HEK293 (cell line): Measurements from ENCODE around the gene MEF2C.
A peak's percentile ranks its signal among the peaks of the same experiment; 100 is the strongest.

Experiments used
- GLIS2 ChIP-seq: fragments of 450-650 bp; formaldehyde crosslinking; IDR thresholded peaks from 2 replicates; pipeline ENCODE4 v1.5.1; 2016; ENCODE audit warnings: missing biosample characterization, missing genetic modification characterization
- HOXA7 ChIP-seq: sonication (generic); formaldehyde crosslinking; IDR thresholded peaks from 2 replicates; pipeline ENCODE4 v1.8.1; 2022; ENCODE audit warnings: missing genetic modification reagents, borderline replicate concordance
- HOXC10 ChIP-seq: sonication (generic); formaldehyde crosslinking; IDR thresholded peaks from 2 replicates; pipeline ENCODE4 v1.8.1; 2023; ENCODE audit warnings: mild to moderate bottlenecking, missing genetic modification reagents
- INSM2 ChIP-seq: fragments of 450-650 bp; formaldehyde crosslinking; IDR thresholded peaks from 2 replicates; pipeline ENCODE4 v1.5.1; 2016; ENCODE audit warnings: missing biosample characterization, missing genetic modification characterization
- KLF16 ChIP-seq: fragments of 450-650 bp; formaldehyde crosslinking; IDR thresholded peaks from 2 replicates; pipeline ENCODE4 v1.5.1; 2017; ENCODE audit warnings: missing biosample characterization, missing genetic modification characterization
- KLF8 ChIP-seq: fragments of 450-650 bp; formaldehyde crosslinking; IDR thresholded peaks from 2 replicates; pipeline ENCODE4 v1.5.1; 2016; ENCODE audit warnings: missing biosample characterization, missing genetic modification characterization
- OSR2 ChIP-seq: fragments of 450-650 bp; formaldehyde crosslinking; IDR thresholded peaks from 2 replicates; pipeline ENCODE4 v1.5.1; 2016; ENCODE audit warnings: missing biosample characterization, missing genetic modification characterization
- SCRT1 ChIP-seq: fragments of 450-650 bp; formaldehyde crosslinking; IDR thresholded peaks from 2 replicates; pipeline ENCODE4 v1.5.1; 2016; ENCODE audit warnings: missing biosample characterization, missing genetic modification characterization, borderline replicate concordance
- SETDB1 ChIP-seq: IDR thresholded peaks from one replicate; pipeline ENCODE4 v1.6.1; 2017; ENCODE audit warnings: mild to moderate bottlenecking, low read length, moderate library complexity, mixed read lengths; ENCODE audit not compliant: insufficient read length
- TRIM28 ChIP-seq: IDR thresholded peaks from 2 replicates; pipeline ENCODE4 v1.6.1; 2011; ENCODE audit warnings: low read length, control low read depth, borderline replicate concordance
- ZBTB26 ChIP-seq: fragments of 450-650 bp; formaldehyde crosslinking; optimal IDR thresholded peaks from 2 replicates; pipeline ENCODE3; 2016; ENCODE audit warnings: missing biosample characterization, mild to moderate bottlenecking, missing genetic modification characterization
- ZFHX2 ChIP-seq: fragments of 450-650 bp; formaldehyde crosslinking; conservative IDR thresholded peaks from 2 replicates; pipeline ENCODE4 v1.5.1; 2016; ENCODE audit warnings: missing biosample characterization, missing genetic modification characterization
- ZIC2 ChIP-seq: fragments of 450-650 bp; formaldehyde crosslinking; IDR thresholded peaks from 2 replicates; pipeline ENCODE4 v1.5.1; 2016; ENCODE audit warnings: missing biosample characterization, missing genetic modification characterization
- ZNF140 ChIP-seq: fragments of 450-650 bp; formaldehyde crosslinking; IDR thresholded peaks from 2 replicates; pipeline ENCODE4 v1.5.1; 2016; ENCODE audit warnings: missing biosample characterization, missing genetic modification characterization
- ZNF214 ChIP-seq: fragments of 450-650 bp; formaldehyde crosslinking; IDR thresholded peaks from 2 replicates; pipeline ENCODE4 v1.5.1; 2017; ENCODE audit warnings: missing biosample characterization, mild to moderate bottlenecking, missing genetic modification characterization, borderline replicate concordance
- ZNF292 ChIP-seq: fragments of 450-650 bp; formaldehyde crosslinking; IDR thresholded peaks from 2 replicates; pipeline ENCODE4 v1.5.1; 2016; ENCODE audit warnings: low read depth, missing biosample characterization, missing genetic modification characterization, borderline replicate concordance
- ZNF391 ChIP-seq: fragments of 450-650 bp; formaldehyde crosslinking; IDR thresholded peaks from 2 replicates; pipeline ENCODE4 v1.5.1; 2016; ENCODE audit warnings: low read depth, missing biosample characterization, missing genetic modification characterization, borderline replicate concordance
- ZNF426 ChIP-seq: fragments of 450-650 bp; formaldehyde crosslinking; IDR thresholded peaks from 2 replicates; pipeline ENCODE4 v1.5.1; 2017; ENCODE audit warnings: missing biosample characterization, missing genetic modification characterization, mild to moderate bottlenecking, inconsistent platforms, moderate library complexity
- ZNF664 ChIP-seq: fragments of 450-650 bp; formaldehyde crosslinking; IDR thresholded peaks from 2 replicates; pipeline ENCODE4 v1.5.1; 2016; ENCODE audit warnings: missing biosample characterization, missing genetic modification characterization
- ZNF747 ChIP-seq: fragments of 450-650 bp; formaldehyde crosslinking; IDR thresholded peaks from 2 replicates; pipeline ENCODE4 v1.5.1; 2016; ENCODE audit warnings: missing biosample characterization, missing genetic modification characterization
- ZXDB ChIP-seq: fragments of 450-650 bp; formaldehyde crosslinking; IDR thresholded peaks from 2 replicates; pipeline ENCODE4 v1.5.1; 2016; ENCODE audit warnings: missing biosample characterization, missing genetic modification characterization
- TF ChIP-seq, protein P1 (sequence below): fragments of 450-650 bp; formaldehyde crosslinking; conservative IDR thresholded peaks from 2 replicates; pipeline ENCODE4 v1.5.1; 2016; ENCODE audit warnings: low read depth, missing biosample characterization, missing genetic modification characterization
- TF ChIP-seq, protein P2 (sequence below): fragments of 450-650 bp; formaldehyde crosslinking; IDR thresholded peaks from 2 replicates; pipeline ENCODE4 v1.5.1; 2016; ENCODE audit warnings: missing biosample characterization, missing genetic modification characterization, borderline replicate concordance
- TF ChIP-seq, protein P3 (sequence below): fragments of 450-650 bp; IDR thresholded peaks from 2 replicates; pipeline ENCODE4 v1.5.1; 2018; ENCODE audit warnings: missing biosample characterization, missing genetic modification characterization

MEF2C gene

DNA sequence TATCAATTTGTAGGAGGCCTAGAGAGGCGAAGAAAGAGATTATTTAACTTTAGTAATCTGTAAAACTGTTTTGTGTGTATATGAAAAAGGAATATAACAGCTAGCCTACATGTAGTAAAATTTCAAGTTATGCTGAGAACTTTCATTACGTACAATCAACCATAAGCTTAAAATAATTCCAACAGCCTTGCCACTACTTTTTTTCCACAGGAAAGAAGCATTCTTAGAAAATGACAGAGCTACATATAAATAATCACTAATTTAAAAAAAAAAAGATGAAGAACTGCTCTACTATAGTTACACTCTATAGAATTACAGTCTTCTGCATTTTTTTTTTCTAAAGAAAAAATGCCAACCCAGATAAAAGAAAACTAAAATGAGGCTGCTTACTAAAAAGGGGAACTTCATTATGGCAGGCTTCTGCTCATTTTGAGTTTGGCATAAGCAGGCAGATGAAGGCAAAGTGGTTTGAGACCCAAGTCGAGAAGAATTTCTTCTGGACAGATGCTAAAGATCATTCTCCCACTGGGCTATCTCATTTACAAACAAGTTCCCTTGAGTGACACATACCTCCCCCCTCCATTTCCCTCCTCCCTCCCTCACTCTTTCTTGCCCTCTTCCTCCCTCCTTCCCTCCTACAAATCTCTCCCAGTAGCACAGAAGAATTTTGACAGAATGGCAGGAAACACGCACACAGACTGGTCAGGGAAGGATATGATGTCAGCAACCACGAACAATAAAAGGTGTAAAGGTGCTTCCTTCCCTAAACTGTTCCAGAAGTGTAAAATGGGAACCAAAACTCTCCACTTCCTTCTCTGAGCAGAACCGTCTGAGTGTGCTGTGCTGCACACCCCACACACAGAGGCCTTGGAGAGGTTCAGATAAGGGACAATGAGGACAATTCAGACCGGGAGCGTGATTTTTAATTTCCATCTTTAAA is 56.1 kb downstream of the MEF2C start (continued):
- TF ChIP-seq ZNF292 (tag by site-specific recombination) (no peak), HOXC10 (CRISPR knock-in tag) (no peak), ZFHX2 (tag by site-specific recombination) (peak; percentile 35; the same call in 1 of the 2 replicates), SCRT1 (tag by site-specific recombination) (no peak), KLF8 (tag by site-specific recombination) (no peak), ZNF426 (tag by site-specific recombination) (no peak), ZNF391 (tag by site-specific recombination) (no peak), ZNF747 (no peak), ZNF664 (tag by site-specific recombination) (no peak), INSM2 (tag by site-specific recombination) (no peak), KLF16 (tag by site-specific recombination) (no peak), ZNF140 (tag by site-specific recombination) (no peak), HOXA7 (CRISPR knock-in tag) (no peak), OSR2 (0 out of 2 replicates have a peak, but pooled peaks have one; percentile 37), TRIM28 (no peak), GLIS2 (no peak), ZBTB26 (tag by site-specific recombination) (no peak), ZNF214 (no peak), ZIC2 (tag by site-specific recombination) (no peak), SETDB1 (no peak), ZXDB (no peak)
- TF ChIP-seq, protein P1, sequence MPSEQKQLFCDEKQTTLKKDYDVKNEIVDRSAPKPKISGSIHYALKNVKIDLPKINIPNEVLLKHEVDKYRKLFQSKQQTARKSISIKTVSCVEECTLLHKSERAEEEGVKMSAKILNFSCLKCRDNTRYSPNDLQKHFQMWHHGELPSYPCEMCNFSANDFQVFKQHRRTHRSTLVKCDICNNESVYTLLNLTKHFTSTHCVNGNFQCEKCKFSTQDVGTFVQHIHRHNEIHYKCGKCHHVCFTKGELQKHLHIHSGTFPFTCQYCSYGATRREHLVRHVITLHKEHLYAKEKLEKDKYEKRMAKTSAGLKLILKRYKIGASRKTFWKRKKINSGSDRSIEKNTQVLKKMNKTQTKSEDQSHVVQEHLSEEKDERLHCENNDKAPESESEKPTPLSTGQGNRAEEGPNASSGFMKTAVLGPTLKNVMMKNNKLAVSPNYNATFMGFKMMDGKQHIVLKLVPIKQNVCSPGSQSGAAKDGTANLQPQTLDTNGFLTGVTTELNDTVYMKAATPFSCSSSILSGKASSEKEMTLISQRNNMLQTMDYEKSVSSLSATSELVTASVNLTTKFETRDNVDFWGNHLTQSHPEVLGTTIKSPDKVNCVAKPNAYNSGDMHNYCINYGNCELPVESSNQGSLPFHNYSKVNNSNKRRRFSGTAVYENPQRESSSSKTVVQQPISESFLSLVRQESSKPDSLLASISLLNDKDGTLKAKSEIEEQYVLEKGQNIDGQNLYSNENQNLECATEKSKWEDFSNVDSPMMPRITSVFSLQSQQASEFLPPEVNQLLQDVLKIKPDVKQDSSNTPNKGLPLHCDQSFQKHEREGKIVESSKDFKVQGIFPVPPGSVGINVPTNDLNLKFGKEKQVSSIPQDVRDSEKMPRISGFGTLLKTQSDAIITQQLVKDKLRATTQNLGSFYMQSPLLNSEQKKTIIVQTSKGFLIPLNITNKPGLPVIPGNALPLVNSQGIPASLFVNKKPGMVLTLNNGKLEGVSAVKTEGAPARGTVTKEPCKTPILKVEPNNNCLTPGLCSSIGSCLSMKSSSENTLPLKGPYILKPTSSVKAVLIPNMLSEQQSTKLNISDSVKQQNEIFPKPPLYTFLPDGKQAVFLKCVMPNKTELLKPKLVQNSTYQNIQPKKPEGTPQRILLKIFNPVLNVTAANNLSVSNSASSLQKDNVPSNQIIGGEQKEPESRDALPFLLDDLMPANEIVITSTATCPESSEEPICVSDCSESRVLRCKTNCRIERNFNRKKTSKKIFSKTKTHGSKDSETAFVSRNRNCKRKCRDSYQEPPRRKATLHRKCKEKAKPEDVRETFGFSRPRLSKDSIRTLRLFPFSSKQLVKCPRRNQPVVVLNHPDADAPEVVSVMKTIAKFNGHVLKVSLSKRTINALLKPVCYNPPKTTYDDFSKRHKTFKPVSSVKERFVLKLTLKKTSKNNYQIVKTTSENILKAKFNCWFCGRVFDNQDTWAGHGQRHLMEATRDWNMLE: peak; percentile 31
- TF ChIP-seq, protein P2, sequence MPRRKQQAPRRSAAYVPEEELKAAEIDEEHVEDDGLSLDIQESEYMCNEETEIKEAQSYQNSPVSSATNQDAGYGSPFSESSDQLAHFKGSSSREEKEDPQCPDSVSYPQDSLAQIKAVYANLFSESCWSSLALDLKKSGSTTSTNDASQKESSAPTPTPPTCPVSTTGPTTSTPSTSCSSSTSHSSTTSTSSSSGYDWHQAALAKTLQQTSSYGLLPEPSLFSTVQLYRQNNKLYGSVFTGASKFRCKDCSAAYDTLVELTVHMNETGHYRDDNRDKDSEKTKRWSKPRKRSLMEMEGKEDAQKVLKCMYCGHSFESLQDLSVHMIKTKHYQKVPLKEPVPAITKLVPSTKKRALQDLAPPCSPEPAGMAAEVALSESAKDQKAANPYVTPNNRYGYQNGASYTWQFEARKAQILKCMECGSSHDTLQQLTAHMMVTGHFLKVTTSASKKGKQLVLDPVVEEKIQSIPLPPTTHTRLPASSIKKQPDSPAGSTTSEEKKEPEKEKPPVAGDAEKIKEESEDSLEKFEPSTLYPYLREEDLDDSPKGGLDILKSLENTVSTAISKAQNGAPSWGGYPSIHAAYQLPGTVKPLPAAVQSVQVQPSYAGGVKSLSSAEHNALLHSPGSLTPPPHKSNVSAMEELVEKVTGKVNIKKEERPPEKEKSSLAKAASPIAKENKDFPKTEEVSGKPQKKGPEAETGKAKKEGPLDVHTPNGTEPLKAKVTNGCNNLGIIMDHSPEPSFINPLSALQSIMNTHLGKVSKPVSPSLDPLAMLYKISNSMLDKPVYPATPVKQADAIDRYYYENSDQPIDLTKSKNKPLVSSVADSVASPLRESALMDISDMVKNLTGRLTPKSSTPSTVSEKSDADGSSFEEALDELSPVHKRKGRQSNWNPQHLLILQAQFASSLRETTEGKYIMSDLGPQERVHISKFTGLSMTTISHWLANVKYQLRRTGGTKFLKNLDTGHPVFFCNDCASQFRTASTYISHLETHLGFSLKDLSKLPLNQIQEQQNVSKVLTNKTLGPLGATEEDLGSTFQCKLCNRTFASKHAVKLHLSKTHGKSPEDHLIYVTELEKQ: no peak
- TF ChIP-seq, protein P3, sequence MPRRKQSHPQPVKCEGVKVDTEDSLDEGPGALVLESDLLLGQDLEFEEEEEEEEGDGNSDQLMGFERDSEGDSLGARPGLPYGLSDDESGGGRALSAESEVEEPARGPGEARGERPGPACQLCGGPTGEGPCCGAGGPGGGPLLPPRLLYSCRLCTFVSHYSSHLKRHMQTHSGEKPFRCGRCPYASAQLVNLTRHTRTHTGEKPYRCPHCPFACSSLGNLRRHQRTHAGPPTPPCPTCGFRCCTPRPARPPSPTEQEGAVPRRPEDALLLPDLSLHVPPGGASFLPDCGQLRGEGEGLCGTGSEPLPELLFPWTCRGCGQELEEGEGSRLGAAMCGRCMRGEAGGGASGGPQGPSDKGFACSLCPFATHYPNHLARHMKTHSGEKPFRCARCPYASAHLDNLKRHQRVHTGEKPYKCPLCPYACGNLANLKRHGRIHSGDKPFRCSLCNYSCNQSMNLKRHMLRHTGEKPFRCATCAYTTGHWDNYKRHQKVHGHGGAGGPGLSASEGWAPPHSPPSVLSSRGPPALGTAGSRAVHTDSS (tag by site-specific recombination): no peak
